Esophagus muscularis mucosa (tissue), 3 donors: Measurements from ENCODE around the gene LYPD6B.

ENCODE experiments used
- POLR2A ChIP-seq: fragments of 450-650 bp; IDR thresholded peaks from one replicate; pipeline ENCODE4 v1.6.1; 2017; ENCODE audit warnings: antibody characterized with exemption, moderate library complexity, mild to moderate bottlenecking, low read depth
- TF ChIP-seq, protein P1 (sequence below), 3 experiments: fragments of 200-600 bp in 2 of 3; fragments of 450-650 bp in 1 of 3; sonication (generic) in 2 of 3; IDR thresholded peaks; one replicate each; pipeline ENCODE4 v1.5.1; 2017 to 2019; ENCODE audit warnings: antibody characterized with exemption in 3 of 3, mild to moderate bottlenecking in 2 of 3, moderate library complexity in 1 of 3

DNA sequence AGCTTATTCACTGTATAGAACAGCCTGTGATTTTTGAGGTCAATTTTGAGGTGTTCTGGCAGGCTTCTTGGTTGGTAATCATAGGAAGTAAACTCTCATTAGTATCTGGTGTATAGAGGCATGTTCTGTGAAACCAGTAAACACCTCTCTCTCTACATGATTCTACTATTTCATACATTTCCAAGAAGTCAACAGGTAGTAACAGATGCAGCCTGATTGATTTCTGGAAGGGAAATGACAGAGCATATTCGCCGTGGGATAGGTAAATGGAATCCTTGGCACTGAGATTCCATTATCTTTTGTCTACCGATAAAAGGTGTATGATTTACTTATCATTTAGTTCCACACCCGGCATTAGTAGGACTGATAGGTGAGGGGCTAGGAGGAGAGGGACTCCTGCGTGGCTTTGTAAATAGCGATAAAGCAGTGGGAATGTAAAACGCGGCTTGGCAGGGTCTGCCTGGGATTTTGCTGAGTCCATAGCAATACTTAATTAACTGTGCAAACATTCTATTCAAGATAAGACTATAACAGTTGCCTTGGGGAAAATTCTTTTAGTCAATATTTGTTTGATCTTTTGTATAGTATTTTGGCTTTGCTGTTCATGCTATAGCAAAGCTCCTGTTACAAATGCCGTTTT is 32.3 kb downstream of the LYPD6B start:
- TF ChIP-seq, protein P1, sequence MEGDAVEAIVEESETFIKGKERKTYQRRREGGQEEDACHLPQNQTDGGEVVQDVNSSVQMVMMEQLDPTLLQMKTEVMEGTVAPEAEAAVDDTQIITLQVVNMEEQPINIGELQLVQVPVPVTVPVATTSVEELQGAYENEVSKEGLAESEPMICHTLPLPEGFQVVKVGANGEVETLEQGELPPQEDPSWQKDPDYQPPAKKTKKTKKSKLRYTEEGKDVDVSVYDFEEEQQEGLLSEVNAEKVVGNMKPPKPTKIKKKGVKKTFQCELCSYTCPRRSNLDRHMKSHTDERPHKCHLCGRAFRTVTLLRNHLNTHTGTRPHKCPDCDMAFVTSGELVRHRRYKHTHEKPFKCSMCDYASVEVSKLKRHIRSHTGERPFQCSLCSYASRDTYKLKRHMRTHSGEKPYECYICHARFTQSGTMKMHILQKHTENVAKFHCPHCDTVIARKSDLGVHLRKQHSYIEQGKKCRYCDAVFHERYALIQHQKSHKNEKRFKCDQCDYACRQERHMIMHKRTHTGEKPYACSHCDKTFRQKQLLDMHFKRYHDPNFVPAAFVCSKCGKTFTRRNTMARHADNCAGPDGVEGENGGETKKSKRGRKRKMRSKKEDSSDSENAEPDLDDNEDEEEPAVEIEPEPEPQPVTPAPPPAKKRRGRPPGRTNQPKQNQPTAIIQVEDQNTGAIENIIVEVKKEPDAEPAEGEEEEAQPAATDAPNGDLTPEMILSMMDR (IDR thresholded peaks at IDR 0.05) = no peak
- no peak for TF ChIP-seq POLR2A
